ENCODE data around the gene TPH2.

The TPH2 gene

DNA sequence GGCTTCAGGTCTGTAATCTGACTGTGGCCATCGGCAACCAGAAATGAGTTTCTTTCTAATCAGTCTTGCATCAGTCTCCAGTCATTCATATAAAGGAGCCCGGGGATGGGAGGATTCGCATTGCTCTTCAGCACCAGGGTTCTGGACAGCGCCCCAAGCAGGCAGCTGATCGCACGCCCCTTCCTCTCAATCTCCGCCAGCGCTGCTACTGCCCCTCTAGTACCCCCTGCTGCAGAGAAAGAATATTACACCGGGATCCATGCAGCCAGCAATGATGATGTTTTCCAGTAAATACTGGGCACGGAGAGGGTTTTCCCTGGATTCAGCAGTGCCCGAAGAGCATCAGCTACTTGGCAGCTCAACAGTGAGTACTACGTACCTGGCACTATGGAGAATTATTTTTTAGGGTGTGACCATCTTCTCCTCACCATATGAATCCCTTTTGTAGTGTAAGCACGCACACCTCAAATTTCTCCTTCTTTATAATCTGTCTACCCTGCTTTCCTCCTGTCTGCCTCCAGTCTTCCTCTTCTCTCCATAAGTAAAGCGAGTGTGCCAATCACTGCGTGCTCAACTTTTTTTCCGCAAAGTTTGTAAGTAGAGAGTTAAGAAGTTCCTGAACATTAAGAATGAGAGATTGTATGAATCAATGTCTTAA lies at the start of gene TPH2:
TSS of gene TPH2 (plus strand) at position 118 of the 658 bp plus-strand sequence. CDS start at position 260, 142 bp downstream.
- peak; percentile 32 for DNase-seq

DNA sequence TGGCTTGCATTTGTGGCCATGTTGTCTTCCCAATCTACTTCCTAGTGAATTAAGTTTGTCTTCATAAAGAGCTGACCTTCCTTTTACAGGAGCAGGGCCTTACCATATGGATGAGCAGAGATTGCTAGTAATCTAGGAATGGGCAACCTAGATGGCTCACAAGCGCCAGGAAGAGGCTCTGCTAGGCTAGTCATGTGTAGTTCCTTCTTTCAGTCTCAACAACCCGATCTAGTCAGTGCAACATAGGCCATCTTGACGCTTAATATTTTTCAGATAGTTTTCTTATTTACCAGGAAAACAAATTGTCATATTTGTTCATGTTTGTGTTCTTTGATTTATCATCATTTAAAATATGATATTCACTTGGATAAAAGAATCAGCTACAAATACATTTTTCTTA lies 48.2 kb upstream of the TPH2 start:
- no peak for DNase-seq

DNA sequence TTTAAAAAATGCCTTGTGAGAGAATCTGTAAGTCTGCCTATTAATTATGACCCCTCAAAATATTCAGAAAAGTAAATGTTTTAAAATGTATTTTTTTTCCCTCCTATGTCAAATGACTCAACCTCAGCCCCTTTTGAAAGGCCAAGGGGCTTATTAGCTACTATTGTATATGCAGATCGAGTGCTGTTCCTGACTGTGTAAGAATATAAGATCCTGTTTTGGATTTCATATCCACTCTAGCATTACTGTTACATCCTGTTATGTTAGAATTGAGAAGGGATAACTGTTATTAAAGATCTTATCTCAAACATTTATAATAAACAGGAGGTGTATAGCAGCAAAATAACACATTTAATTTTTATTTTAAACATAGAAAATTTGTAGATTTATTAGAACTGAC lies 46.6 kb upstream of the TPH2 start:
- no peak for DNase-seq

DNA sequence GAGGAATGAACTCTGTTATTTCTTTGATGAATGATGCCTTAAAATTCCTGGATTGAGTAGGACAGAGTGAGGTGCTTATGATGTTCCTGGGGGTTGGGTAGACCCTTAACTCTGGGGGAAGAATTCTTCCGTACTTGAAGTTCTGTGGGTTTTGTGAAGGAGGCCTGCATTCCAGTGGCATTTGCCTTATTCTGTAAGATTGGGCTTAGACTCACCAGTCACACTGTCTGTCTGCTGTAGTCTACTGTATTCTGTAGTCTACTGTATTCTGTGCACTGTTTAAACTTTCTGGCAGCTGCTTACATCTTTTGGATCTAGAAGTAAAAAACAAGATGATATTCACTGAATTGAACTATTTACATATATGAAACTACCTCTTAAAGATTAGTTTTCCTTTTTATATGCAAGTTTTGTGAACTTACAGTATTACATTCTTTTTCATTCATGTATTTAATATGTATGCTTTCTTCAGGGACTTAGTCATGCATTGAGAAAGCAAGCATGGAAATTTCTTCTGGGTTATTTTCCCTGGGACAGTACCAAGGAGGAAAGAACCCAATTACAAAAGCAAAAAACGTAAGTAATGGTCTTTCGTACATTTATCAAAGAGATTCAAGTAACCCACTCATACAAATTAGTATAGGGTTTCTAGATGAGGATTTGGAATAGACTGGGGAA lies 42.3 kb upstream of the TPH2 start:
- DNase-seq = no peak

DNA sequence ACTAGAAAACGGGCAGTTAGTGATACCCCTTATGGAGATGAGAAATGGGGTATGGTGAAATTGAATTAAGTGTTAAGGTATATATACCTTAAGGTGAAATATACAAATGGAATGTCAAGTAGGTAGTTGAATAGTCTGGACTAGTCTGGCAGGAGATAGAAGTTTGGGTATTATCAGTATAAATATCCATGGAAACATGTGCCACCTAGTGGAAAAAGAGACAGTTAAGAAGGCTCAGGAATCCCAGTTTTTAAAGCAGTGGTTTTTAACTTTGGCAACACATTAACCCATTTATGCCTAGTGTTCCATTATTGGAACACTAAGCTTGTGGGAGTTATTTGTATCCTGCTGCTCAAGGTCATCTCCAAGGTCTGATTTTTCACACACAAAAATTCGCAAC lies 38.6 kb upstream of the TPH2 start:
- DNase-seq = no peak

DNA sequence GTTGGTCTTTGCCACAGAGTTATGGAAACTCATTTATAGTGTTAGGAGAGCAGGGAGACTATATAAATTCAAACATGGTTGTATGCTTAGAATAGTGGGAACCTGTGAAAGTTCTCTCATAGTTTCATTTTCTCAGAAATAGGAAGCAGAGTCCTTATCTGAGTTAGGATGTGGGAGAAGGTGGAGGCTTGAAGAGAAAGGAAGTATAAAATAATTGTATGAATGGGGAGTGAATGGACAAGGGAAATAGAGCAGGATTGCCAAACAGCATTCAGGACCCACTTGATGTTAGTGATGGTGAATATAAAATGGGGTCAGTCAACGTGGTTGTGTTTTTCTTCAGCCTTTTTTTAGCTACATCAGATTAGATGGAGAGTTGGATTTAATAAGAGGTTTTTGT lies 34.0 kb upstream of the TPH2 start:
- DNase-seq = no peak

DNA sequence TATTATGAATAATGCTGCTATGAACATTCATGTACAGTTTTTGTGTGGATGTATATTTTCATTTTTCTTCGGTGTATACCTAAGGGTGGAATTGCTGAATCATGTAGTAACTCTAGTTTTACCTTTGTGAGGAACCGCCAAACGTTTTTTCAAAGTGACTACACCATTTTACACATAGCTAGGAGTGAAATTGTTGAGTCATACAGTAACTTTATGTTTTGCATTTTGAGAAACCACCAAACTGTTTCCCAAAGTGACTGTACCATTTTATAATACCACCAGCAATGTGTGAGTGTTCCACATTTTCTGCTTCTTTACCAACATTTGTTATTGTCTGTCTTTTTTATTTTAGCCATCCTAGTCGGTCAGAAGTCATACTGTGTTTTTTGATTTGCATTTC lies 3.1 kb upstream of the TPH2 start:
- DNase-seq = no peak

DNA sequence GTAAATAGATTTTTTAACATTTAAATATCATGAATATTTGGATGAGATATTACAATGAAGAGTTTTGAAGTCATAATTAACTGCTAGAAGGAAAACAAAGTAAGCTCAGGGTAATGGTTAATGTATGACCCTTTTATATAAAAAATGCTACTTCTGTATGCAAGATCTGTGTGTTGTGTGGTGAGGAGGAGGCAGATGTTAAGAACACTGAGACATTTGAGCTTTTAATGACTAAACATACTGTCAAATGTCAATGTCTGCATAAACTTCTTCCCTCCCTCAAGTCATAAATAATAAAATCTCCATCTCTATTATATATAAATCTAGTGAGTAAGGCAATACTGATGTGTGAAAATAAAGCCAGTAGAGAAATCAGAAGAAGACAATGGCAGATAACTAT lies 1.4 kb downstream of the TPH2 start:
- DNase-seq = no peak

DNA sequence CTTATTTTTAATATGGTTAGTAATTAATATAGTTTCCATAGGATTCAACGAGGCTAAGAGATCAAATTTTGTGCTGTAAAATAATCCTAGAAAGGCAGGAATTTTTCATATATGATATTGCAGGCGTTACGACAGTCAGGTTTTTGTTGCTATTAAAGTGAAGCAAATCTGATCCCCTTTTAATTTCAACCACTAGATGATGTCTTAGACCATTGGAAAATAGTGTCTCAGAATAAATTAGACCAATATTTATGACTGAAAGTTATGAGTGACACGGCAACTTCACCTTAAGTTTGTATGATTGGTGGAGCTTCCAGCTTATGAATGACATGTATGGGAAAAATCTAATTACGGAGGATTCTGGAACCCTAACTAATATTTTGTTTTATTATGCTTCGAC lies 2.5 kb downstream of the TPH2 start:
- no peak for DNase-seq

DNA sequence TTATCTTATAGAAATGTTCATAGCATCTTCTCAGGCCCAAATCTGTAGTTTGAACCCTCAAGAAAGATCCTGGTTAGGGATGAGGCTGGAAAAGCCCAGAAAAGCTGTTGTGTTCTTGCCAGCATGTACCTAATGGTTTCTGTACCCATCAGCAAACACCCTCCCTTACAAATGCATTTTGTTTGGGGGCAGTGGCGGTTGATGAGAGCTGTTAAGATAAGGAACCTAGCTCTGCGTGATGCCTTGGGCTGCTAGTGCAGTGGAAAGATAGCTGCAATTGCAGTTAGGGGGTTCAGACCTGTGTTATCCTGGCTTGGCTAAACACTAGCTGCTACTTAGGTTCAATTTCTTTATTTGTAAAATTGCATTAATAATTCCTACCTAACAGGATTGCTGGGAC lies 3.6 kb downstream of the TPH2 start:
- no peak for DNase-seq

DNA sequence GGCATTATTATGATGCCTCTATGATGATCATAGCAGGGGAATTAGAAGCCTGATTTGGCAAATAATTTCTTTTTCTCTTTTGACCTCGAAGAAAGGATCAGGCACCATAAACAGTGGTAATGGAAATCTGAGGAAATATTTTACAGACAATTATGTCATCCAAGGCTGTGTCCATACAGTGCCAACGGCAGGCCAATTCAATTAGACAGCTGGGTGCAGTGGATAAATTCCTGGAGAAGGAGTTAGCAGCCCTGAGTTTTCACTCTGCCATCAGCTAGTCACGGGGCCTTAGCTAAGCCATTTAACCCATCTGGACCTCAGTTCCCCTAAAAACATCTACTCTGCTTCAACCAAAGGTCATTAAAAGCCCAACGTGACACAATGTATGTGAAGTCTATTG lies 4.1 kb downstream of the TPH2 start:
- no peak for DNase-seq

DNA sequence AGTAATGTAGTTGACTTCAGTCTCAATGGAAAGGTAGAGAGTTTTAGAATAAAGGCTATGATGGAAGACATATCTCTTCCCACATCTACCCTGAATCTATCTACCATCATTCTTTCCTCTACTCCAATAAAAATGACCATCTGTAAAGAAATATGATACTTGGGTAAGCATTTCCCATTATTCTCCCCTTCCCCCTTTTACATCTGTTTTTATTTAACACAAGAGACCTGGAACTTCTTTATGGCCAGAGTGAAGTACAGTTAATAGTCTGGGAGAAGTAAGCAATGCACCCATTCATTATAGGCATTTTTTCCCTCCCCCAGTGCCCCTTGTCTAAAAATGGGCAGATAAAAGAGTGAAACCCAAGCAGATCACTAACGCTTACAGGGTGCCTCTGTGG lies 6.5 kb downstream of the TPH2 start:
- DNase-seq = no peak

DNA sequence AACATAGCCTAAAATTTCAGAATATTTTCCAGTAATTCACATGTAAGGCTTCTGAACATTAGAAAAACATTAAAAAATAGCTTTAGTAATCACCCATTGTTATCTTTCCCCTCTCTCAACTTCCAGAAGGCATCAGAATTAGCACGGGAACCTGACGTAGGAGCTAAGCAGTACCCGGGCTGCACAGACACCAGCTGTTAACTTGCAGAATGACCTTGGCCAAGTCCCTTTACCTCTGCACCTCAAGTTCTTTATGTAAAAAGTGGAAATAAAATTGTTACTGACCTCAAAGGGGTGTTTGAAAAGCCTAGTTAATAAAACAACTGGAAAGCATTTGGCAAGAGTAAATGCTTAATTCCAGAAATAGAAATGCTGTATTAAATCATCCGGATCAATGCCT lies 7.2 kb downstream of the TPH2 start:
- DNase-seq = no peak

DNA sequence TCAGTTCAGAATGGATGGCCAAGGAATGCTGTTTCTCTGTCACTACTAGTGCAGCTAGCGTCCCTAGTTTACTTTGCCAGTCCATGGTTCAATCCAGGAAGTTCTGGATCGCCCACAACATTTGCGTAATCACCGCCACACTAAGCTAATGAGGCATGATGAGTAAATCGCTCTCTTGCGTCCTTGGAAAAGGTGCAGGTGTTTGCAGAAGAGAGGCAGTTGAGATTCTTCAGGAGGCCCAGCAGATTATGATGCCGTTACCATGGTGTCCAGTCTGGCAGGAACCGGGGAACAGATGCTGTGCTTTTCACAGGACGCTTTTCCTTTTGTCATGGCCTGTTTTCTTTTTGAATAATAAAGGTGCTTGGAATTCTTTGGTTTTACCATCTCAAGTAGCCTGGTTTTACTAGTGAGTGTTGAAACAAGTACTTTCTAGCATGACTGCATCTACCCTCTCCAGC lies 9.0 kb downstream of the TPH2 start:
- DNase-seq = peak; percentile 7

DNA sequence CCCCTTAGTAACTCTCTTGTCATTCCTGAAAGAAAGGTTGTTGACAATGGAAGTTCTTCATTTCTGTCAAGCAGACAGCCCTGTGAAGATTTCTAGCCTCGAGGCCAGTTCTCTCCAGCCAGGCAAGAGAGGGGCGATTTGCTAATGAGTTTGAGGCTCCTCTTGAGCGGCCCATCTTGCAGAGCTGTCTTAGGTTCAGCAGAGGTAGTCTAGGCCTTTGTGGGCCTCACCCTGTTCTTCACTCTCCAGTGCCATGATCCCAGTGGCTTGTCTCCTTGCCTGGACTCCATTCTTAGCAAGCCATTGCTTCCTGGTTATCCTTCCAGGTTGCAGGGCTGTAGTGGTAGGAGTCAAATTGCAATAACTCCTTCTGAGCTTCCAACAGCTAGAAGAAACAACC lies 9.7 kb downstream of the TPH2 start:
- DNase-seq = no peak

DNA sequence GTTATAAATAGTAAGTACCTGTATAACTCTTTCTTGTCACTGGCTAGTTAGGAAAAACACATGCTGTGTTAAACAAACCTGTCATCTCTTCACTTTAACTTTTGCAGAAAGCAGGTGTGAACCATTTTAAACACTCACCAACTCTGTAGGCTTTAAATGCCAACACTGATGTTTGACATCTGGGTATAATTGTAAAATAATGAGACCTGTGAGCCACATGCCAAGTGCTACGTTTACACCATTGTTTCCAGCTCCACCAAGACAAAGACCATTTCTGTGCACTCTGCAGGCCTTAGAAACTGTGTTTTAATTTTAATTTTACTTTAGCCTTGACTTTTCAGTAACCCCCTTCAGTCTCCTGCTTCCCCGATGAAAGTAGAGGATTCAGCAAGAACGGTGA lies 11.0 kb downstream of the TPH2 start:
- DNase-seq = no peak

DNA sequence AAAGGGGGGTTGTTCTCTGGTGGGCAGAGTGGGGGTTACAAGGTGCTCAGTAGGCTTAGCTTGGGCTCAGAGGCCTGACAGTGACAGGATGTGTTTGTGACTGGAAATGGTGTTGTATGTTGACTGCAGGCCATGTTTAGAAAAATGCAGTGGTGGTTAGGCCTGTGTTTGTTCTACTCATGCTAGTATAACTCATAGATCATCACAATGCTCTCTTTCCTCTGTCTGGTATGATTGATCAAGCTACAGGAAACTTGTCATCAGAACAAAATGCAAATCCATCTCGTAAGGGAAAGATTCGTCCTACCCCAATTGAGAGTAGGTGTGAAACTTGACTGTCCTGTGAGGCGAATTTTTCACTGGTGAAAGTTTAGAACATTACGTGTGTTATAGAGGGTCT lies 11.8 kb downstream of the TPH2 start:
- DNase-seq = no peak

DNA sequence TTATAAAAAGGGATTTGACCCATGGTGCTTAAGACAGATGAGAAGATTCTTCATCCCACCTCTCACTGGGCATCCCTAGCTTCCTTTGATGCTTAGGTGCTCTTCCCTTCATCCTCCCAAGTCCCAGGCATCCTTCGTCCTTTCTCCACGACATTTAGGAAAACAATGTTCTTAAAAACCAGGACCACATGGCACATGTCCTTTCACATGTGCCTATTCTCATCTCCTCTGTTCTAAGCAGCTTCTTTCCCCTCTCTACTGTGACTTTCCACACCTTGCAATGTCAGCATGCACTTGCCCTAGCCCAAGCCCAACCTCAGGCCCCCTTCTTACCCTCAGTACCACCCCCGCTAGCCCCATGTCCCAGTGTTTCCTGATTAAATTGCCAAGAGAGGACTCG lies 12.2 kb downstream of the TPH2 start:
- DNase-seq = no peak

DNA sequence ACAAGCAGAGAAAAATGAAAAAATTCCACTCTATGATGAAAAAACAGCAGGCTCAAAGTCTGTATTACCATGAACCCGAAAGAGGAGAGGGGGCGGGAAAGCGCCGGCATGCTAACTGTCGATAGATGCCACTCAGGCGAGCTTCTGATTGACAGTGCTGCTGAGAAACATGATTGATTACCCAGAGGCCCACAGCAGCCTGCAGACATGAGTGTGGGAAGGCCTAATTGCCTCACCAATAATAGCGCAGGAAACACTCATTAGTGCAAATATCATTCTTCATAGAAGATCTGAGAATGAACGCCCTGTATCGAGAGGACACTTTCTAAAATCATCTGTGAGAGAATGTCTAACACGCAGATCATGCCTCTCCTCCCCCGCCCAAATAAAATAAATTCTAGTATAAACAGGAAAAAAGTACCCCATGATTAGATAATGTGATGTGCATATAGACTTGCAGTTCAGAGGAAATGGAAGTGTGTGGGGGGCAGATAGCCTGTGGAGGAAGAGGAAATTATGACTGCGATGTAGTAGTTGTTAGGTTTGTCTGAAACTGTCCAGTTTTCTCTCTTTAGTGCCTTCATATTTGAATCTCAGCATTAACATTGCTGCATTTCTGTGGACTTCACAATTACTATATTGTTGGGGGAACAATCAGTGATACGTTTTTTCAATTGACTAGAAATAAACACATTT lies 15.6 kb downstream of the TPH2 start:
- DNase-seq = no peak

DNA sequence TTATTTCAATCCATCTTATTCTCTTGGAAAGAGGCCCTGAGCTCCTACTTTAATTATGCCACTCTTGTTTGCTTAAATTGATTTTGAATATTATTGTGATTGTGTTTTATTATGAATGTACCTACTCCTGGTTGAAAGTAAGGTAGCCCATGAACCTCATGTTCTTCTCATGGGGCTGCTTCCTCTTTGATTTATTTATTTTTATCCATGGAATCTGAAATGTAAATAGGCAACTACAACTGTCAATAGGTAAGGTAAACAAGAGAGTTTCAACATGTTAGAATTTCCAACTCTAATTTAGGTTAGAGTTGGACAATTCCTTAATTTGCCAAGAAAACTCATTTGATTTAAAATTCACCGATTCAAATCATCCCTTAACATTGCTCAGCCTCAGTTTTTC lies 16.2 kb downstream of the TPH2 start:
- no peak for DNase-seq

DNA sequence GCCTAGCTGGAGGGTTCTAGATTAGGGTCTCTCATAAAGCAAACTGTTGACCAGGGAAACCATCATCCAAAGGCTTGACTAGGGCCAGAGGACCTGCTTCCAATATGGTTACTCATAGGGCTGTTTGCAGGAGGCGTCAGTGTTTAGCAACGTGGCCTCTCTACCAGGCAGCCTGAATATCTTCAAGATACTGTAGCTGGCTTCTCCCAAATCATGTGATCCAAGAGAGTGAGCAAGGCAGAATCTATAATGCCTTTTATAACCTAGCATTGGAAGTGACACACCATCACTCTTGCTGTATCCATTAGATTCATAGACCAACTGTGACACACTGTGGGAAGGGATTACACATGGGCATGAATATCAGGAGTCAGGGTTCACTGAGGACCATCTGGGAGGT lies 17.3 kb downstream of the TPH2 start:
- no peak for DNase-seq

DNA sequence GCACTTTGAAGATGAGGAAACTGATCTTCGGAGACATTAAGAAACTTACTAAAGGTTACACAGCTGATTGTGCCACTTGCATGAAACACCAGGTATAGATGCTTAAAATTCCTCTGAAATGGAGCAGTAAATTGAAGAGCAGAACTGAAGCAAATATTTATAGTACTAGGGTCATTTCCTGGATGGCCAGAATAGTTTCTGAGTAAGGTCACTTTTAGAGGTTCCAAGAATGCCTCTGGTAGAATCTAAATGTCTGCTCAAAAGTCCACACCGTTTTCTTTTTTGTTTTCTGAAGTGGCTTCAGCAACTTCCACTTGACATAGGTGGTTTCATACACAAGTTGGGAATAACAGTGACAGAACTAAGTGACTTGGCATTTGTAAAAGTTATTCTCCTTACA lies 19.4 kb downstream of the TPH2 start:
- DNase-seq = no peak

DNA sequence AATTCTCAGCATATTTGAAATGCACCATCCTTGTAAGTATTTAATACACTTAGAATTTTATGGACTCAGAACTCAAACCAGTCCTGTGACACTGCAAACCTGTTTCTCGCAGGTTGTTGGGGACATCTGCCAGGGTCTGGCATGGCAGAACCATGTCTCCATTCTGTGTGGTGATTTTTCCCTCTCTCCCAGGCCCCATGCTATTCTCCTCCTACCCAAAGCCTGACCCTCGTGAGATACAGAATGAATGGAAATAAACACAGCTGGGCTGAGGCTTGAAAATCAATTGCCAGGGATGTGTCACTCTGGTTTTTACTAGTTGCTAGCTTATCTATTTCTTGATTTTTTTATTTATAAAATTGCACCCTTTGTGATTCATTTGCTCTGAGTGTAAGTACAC lies 19.8 kb downstream of the TPH2 start:
- no peak for DNase-seq

DNA sequence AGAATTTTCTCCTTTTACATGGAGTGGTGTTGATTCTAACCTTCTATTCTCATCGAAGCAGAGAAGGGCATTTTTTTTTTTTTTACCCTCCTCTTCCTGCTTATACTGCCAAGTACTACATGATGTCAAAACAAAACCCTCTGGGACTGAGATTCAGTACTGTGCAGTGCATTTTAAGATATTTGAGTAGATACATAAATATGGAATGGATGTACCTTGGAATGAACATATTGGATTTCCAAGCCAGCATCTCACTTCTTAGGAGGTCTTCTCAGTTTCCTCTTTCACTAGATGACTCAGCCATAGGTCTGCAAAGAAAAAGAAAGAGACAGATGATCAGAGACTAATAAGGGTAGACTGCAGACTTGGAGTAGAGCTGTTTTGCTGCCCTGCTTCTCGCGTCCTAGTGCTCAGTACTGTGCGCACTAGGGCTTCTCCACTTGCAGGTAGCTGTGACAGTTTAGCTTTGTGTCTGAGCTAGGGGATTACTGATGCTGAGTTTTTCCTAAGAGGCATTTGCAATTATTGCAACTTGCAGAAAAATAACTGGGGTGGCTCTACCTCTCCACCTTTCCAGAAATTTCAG lies 20.4 kb downstream of the TPH2 start:
- DNase-seq = no peak
